GM12875 (cell line): ENCODE measurements around the gene TBC1D3I.
"Not testable (repeated sequence)": the region's sequence is repeated elsewhere in the genome, so short reads cannot be mapped to it uniquely, and the experiment has no call there.

Source experiments
- H3K4me3 ChIP-seq: one replicate; pipeline ENCODE4 v1.5.1; 2011; ENCODE audit warnings: low read depth, low read length, control low read depth
- TF ChIP-seq, protein P1 (sequence below): IDR thresholded peaks from 2 replicates; pipeline ENCODE4 v1.5.1; 2011; ENCODE audit warnings: low read depth, mild to moderate bottlenecking, control low read depth, inconsistent platforms, low read length, moderate library complexity, borderline replicate concordance; ENCODE audit not compliant: insufficient read depth

TBC1D3I gene

DNA sequence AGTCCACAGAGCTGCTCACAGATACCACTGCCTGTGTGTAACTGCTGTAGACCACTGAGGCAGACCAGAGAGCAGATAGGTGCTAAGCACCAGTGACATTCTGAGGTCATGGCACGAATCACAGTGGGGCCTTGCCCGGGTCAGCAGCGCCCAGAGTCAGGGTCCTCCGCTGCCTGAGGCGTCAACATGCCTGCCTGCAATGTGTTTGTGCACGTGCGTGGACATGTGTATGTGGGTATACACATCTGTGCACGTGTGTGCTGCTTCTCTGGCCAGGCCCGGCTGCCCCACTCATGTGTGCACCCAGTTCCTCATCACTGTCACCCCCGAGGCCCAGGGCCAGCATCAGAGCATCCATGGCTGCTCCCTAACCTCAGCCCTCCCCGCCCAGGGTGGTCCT lies at the start of gene TBC1D3I:
TBC1D3I (minus strand) TSS at position 101 of the 400 bp plus-strand sequence. CDS start 1,585 bp downstream, outside the sequence.
- H3K4me3 ChIP-seq, result not testable (repeated sequence)

DNA sequence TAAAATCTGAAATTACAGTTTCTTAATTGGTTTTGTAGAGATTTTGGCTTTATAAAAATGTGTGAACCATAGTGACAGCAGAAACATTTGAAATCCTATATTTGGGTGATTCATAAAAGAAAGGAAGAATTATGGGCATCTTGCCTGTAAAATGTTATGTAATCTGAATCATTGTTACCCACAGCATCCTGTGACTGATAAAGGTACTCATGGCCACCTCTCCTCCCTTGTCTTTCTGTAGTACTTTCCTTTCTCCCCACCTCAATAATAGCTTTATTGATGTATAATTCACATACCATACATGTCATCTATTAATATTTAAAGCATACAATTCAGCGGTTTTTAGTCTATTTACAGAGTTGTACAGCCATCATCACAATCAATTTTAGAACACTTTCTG lies 30.8 kb upstream of the TBC1D3I start:
- H3K4me3 ChIP-seq, result not testable (repeated sequence)

DNA sequence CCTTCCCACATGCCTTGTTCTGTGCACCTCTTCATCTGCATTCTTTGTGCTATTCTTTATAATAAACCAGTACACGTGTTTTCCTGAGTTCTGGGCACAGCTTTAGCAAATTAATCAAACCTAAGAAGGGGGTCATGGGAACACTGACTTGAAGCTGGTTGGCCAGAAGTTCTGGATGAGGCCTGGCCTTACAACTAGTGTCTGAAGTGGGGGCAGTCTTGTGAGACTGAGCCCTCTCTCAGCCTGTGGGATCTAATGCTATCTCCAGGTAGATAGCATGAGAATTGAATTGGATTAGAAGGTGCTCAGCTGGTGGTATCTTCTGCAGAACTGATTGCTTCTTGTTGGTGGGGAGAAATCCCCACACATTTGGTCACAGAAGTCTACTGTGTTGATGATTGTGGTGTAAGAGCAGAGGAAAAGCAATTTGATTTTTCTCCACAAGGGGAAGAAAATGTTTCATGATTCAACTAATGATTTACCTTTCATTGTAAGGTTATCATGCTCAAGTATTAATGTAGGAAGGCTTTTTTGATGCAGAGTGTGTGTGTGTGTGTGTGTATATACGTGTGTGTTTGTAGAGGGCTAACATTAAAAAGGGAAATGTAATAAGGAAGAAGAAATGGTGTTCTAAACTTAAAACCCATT lies 25.7 kb upstream of the TBC1D3I start:
- not testable (repeated sequence) for H3K4me3 ChIP-seq

DNA sequence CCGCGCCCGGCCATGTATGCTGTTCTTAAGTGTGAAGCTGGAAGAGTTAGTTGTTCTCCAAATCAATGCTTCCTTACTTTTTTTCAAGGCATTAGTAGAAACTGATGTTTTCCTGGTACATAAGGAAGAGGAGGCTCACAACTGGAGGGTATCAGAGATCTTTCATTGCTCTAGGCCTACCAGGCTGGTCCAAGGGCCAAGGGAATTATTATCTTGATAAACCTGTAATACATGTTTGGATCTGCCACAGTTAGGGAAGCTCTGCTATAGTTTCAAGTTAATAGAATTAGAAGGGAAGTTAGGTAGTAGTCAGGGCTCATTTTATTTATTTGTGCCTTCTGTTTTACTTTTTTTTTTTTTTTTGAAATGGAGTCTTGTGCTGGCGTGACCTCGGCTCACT lies 19.8 kb upstream of the TBC1D3I start:
- H3K4me3 ChIP-seq, result not testable (repeated sequence)

DNA sequence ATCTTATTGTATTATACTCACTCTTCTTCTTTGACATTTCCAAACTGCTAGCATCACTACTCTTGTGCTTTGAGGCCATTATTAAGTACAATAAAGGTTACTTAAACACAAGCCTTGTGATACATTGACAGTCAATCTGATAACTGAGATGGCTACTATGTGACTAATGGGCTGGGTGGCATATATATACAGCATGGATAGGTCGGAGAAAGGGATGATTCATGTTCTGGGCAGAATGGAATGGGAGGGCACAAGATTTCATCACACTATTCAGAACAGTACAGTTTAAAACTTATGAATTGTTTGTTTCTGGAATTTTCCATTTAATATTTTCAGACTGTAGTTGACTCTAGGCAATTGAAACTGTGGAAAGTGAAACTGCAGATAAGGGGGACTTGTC lies 18.9 kb upstream of the TBC1D3I start:
- not testable (repeated sequence) for H3K4me3 ChIP-seq

DNA sequence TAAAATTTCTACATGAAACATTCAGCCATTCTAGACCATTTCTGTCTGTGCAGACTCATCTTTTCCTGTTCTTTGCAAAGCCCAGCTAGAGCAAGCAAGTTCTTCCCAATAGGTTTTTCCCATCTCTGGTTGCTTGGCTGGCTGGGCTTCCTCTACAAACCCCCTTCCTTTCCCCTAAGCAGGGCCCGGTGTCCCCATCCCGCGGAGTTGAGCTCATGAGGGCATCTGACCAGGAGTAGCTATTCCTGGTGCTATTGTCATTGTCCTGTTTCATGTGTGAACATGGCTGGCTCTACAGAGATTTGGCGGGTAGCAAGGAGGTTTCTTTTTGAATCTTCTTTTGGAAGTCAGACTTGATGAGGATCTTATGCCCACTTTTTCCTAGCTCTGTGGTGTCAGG lies 22.3 kb downstream of the TBC1D3I start:
- not testable (repeated sequence) for H3K4me3 ChIP-seq

DNA sequence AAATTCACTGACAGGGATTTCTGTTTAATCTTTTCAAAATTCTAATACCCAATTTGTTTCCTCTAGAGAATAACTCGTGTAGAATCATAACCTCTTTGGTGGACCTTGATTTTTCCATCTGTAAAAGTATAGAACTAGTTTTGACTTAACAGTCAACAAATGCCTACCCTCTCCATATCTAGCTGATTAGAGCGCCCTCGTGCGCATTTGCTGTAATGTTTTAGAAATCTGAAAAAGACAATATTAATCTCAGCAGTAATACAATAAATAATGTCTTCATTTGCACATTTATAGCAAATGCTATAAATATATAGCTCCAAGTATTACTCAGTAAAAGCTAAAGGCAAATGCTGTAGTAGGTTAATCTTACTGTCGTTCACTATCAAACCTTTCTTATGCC lies 34.7 kb downstream of the TBC1D3I start:
- not testable (repeated sequence) for H3K4me3 ChIP-seq

DNA sequence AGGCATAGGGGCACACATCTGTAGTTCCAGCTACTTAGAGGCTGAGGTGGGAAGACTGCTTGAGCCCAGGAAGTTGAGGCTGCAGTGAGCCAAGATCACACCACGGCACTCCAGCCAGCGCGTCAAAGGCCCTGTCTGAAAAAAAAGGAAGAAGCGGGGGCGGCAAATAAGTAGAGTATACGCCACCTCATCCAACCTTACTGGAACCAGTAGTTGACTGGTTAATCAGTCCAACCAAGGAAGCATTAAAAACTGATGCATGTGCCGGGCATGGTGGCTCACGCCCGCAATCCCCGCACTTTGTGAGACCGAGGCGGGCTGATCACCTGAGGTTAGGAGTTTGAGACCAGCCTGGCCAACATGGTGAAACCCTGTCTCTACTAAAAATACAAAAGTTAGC lies 41.4 kb downstream of the TBC1D3I start:
- H3K4me3 ChIP-seq, result not testable (repeated sequence)

DNA sequence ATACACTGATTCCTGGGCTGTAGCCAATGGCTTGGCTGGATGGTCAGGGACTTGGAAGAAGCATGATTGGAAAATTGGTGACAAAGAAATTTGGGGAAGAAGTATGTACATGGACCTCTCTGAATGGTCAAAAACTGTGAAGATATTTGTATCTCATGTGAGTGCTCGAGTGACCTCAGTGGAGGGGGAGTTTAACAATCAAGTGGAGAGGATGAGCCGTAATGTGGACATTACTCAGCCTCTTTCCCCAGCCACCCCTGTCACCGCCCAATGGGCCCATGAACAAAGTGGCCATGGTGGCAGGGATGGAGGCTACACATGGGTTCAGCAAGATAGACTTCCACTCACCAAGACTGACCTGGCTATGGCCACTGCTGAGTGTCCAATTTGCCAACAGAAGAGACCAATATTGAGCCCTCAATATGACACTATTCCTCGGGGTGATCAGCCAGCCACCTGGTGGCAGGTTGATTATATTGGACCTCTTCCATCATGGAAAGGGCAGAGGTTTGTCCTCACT lies 42.7 kb downstream of the TBC1D3I start:
- H3K4me3 ChIP-seq, result not testable (repeated sequence)

DNA sequence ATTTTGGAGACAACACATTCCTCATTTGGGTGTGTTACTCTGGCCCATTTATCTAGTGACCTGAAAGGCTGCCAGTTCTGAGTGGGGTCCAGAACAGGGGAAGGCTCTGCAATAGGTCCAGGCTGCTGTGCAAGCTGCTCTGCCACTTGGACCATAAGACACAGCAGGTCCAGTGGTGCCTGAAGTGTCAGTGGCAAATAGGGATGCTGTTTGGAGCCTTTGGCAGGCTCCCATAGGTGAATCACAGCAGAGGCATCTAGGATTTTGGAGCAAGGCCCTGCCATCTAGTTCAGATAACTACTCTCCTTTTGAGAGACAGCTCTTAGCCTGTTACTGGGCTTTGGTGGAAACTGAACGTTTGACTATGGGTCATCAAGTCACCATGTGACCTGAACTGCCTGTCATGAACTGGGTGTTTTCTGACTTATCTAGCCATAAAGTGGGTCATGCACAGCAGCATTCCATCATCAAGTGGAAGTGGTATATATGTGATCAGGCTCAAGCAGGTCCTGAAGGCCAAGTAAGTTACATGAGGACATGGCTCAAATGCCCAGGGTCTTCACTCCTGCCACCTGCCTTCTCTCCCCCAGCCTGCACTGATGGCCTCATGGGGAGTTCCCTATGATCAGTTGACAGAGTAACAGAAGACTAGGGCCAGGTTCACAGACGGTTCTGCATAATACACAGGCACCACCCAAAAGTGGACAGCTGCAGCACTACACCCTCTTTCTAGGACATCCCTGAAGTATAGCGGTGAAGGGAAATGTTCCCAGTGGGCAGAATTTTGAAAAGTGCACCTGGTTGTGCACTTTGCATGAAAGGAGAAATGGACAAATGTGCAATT lies 43.4 kb downstream of the TBC1D3I start:
- H3K4me3 ChIP-seq, result not testable (repeated sequence)

DNA sequence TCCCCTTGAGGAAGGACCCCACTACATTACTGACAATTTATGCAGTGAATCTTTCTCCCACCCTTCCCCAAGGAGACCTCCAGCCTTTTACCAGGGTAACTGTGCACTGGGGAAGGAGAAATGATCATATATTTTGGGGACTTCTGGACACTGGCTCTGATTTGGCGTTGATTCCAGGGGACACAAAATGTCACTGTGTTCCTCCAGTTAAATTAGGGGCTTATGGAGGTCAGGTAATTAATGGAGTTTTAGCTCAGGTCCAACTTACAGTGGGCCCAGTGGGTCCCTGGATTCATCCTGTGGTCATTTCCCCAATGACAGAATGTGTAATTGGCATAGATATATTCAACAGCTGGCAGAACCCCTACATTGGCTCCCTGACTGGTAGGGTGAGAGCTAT lies 44.8 kb downstream of the TBC1D3I start:
- not testable (repeated sequence) for H3K4me3 ChIP-seq

DNA sequence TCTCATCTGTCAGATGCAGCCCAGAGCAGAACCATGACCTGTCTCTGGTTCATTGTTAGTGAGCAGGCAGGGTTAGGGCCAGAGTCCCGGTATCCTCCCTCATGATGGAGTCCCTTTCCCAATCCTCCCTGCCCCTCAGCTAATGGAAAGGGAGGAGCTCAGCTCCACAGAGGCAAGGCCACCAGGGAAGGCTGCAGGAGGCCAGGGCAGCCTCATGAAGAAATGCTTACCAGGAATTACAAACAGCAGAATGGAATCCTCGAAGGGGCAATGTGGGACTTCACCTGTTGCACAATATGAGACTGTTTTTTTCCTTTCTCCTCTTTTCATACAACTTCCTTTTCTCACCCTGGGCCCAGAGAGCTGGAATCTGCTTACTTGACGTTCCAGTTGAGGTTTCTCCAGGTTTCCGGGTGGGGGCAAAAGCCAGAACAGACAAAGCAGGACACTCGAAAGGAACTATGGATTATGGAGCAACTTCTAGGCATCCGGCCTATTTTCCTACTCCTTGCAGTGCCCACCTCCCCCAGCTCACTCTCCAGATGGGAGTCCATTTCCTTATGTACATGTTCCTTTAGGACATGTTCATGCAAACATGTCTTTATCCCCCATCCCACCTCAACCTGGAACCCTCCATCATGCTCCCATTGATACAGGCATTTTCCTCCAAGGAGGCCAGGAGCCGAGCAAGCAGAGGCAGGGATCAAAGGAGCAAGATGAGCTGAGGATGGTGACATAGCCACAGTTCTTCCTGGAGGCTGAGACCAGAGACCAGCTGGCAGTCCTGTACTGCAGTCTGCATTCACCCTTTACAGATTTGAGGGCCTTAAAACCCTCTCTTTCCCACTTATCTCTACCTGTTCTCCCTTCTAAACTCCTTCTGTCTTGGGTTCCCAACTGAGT lies 48.7 kb downstream of the TBC1D3I start:
- H3K4me3 ChIP-seq, result not testable (repeated sequence)

DNA sequence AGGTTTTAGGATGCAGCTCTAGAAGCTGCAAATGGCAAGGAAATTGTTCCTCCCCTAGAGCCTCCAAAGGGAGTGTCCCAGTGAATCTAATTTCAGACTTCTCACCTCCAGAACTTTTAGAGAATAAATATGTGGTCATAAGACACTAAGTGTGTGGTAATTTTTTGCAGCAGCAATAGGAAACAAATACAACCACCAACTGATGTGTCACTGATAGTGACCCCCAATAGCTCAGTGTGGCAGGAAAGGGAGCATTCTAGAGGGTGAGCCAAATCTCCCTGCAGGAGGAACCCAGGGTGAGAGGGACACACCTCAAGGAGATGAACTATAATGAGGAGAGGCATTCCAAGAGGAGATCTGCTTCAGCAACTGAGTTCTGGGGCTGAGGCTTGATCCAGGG lies 49.5 kb downstream of the TBC1D3I start:
- H3K4me3 ChIP-seq, result no peak overlapping the region
- TF ChIP-seq, protein P1, sequence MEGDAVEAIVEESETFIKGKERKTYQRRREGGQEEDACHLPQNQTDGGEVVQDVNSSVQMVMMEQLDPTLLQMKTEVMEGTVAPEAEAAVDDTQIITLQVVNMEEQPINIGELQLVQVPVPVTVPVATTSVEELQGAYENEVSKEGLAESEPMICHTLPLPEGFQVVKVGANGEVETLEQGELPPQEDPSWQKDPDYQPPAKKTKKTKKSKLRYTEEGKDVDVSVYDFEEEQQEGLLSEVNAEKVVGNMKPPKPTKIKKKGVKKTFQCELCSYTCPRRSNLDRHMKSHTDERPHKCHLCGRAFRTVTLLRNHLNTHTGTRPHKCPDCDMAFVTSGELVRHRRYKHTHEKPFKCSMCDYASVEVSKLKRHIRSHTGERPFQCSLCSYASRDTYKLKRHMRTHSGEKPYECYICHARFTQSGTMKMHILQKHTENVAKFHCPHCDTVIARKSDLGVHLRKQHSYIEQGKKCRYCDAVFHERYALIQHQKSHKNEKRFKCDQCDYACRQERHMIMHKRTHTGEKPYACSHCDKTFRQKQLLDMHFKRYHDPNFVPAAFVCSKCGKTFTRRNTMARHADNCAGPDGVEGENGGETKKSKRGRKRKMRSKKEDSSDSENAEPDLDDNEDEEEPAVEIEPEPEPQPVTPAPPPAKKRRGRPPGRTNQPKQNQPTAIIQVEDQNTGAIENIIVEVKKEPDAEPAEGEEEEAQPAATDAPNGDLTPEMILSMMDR, result no peak

DNA sequence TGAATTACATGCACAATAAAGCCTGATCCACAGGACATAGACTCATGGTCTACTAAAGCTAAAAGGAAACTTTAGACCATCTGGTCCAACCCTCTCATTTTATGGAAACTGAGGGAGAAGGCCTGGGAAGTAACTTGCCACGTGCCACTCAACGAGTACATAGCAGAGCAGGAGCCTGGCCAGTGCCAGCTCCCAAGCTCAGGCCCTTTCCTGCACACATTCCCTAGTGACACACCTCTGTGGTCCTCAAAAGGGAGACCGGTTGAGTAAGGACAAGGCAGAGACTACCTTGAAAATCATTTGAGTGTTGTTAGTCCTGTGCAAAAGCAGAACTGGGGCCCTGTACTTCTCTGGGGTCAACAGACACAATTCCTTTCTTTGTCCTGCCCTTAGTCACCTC lies 50.7 kb downstream of the TBC1D3I start:
- TF ChIP-seq, protein P1, result no peak

More for the DNA sequence above, 50.7 kb downstream of the TBC1D3I start:
- H3K4me3 ChIP-seq, result no peak overlapping the region
